ENCODE measurements around the gene FOSL1.
A peak's percentile ranks its signal among the peaks of the same experiment; 100 is the strongest.

Gene FOSL1

GRCh38 chr11:65861165-65861505 lies 39.1 kb downstream of the FOSL1 start:
- in situ Hi-C loops (cut with MboI; ENCODE audit: low pct_unique_long_range_greater_than_20kb, low sequenced_read_pairs, unreplicated experiment) = no loop called here
- DNase-seq (ENCODE audit: low spot score) = no peak

GRCh38 chr11:65860278-65861164 lies 39.7 kb downstream of the FOSL1 start, which contains the start of gene MUS81:
Gene MUS81 (plus strand): TSS chr11:65860433. CDS start chr11:65860754, 321 bp downstream.
- peak; percentile 86 for TF ChIP-seq CTCF (IDR thresholded peaks at IDR 0.05; ENCODE audit: extremely low read depth, insufficient read depth, missing control alignments)
- in situ Hi-C loops (cut with MboI; ENCODE audit: low pct_unique_long_range_greater_than_20kb, low sequenced_read_pairs, unreplicated experiment) = no loop called here
- DNase-seq (ENCODE audit: low spot score) = peak; percentile 95

More at GRCh38 chr11:65861165-65861505, 39.1 kb downstream of the FOSL1 start:
- no peak for TF ChIP-seq CTCF (IDR thresholded peaks at IDR 0.05; ENCODE audit: extremely low read depth, insufficient read depth, missing control alignments)

- no peak for TF ChIP-seq CTCF (IDR thresholded peaks at IDR 0.05; ENCODE audit: extremely low read depth, insufficient read depth, missing control alignments)
- in situ Hi-C loops (cut with MboI; ENCODE audit: low pct_unique_long_range_greater_than_20kb, low sequenced_read_pairs, unreplicated experiment) = no loop called here
- DNase-seq (ENCODE audit: low spot score) = no peak
Measured at GRCh38 chr11:65859812-65860277, 40.3 kb downstream of the FOSL1 start.

DNA sequence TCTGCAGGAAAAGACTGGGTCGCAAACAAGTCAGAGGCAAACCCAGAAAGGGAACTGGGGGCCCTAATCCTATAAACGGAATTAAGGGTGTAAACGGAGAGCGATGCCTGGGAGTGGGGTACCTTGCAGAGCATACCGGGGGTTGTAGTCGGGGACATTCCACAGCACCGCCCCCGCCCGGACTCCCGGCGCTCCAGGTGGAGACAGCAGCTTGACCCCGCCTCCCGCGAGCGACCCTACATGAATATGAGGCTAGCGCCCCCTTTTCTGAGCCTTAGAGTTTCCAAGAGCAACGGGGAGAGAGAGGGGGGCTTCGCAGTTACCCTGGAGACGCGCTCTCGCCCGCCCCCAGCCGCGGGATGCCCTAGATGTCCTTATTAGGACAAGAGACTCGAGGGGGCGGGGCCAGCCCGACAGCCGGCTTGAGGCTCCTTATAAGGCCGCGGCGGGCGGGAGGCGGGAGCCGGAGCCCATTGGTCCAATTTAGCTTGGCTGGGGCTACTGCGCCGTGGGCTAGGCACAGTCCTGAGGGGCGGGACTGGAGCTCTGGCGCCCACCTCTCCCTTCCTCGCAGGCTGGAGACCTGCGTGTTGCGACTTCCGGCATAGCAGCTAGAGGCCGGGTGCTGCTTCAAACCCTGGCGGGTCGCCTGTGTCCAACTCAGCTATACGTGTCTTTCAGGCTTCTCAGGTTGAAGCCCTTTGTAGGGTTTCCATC lies 40.9 kb downstream of the FOSL1 start:
- no peak for TF ChIP-seq CTCF (IDR thresholded peaks at IDR 0.05; ENCODE audit: extremely low read depth, insufficient read depth, missing control alignments)
- in situ Hi-C loops (cut with MboI; ENCODE audit: low pct_unique_long_range_greater_than_20kb, low sequenced_read_pairs, unreplicated experiment) = no loop called here
- peak; percentile 97 for DNase-seq (ENCODE audit: low spot score)

GRCh38 chr11:65858681-65859087 lies 41.5 kb downstream of the FOSL1 start:
- no peak for DNase-seq (ENCODE audit: low spot score)
- in situ Hi-C loops (cut with MboI; ENCODE audit: low pct_unique_long_range_greater_than_20kb, low sequenced_read_pairs, unreplicated experiment) = no loop called here

More at GRCh38 chr11:65858681-65859087, 41.5 kb downstream of the FOSL1 start:
- TF ChIP-seq CTCF (IDR thresholded peaks at IDR 0.05; ENCODE audit: extremely low read depth, insufficient read depth, missing control alignments) = no peak
